Panc1 (cell line): Measurements from ENCODE around the gene AKAP5. TPM values are rescaled to one million over a fixed set of nuclear protein-coding genes. Genes with fewer than 3 reads are reported as not detected.

Source experiments
- ATAC-seq: fragments of 200-7000 bp; cut with Tn5 transposase; 2 replicates; pipeline ENCODE4 v1.9.1; 2020; ENCODE audit warnings: mild to moderate bottlenecking, moderate library complexity
- BruUV-seq: library from RNA; stranded (reverse); fragments of 400-500 nt; replicated peaks from 2 replicates; lab custom pipeline; 2021; lab: Mats Ljungman, UMichigan
- CTCF ChIA-PET: fragments of 300-600 bp; sonication (Branson Sonifier 250); formaldehyde crosslinking; loops from one replicate; lab custom pipeline; 2022; ENCODE audit warnings: antibody characterized with exemption; lab: Charles Lee
- POLR2A ChIA-PET: fragments of 300-600 bp; sonication (Branson Sonifier 250); formaldehyde crosslinking; loops from one replicate; lab custom pipeline; 2022; ENCODE audit warnings: antibody characterized with exemption; lab: Charles Lee
- DNase-seq: peaks from one replicate; pipeline ENCODE4 v3.0.0-alpha.2; 2010; ENCODE audit warnings: low read depth, low spot score
- H3K27ac ChIP-seq: 2 replicates; pipeline ENCODE4 v1.5.1; 2011; ENCODE audit warnings: mild to moderate bottlenecking, low read length, inconsistent platforms
- H3K27me3 ChIP-seq: fragments of 200-500 bp; sonication (Bioruptor generic); 2 replicates; pipeline ENCODE4 v1.6.0; 2014; ENCODE audit warnings: low read length, inconsistent platforms; ENCODE audit not compliant: control insufficient read depth, insufficient read depth
- H3K36me3 ChIP-seq: fragments of 200-500 bp; sonication (Bioruptor generic); 2 replicates; pipeline ENCODE4 v1.5.1; 2014; ENCODE audit warnings: inconsistent platforms, mild to moderate bottlenecking, low read length, moderate library complexity; ENCODE audit not compliant: control insufficient read depth, insufficient read depth
- H3K4me1 ChIP-seq: 2 replicates; pipeline ENCODE4 v1.5.1; 2011; ENCODE audit warnings: inconsistent platforms, mild to moderate bottlenecking, low read length, moderate library complexity; ENCODE audit not compliant: control insufficient read depth, insufficient read depth
- H3K4me3 ChIP-seq, 2 experiments: 2 replicates each; pipeline ENCODE4 v1.5.1; 2011 to 2012; ENCODE audit warnings: low read depth in 2 of 2, low read length in 2 of 2, mild to moderate bottlenecking in 2 of 2, inconsistent platforms in 1 of 2, moderate library complexity in 1 of 2
- H3K9me3 ChIP-seq: fragments of 200-500 bp; sonication (Bioruptor generic); 2 replicates; pipeline ENCODE4 v1.5.1; 2014; ENCODE audit warnings: low read depth, mild to moderate bottlenecking, inconsistent platforms, low read length, moderate library complexity; ENCODE audit not compliant: control insufficient read depth, insufficient read depth
- CTCF ChIP-seq: fragments of 450-650 bp; IDR thresholded peaks from 2 replicates; pipeline ENCODE4 v1.5.1; 2017; ENCODE audit warnings: mild to moderate bottlenecking
- POLR2AphosphoS5 ChIP-seq: IDR thresholded peaks from 2 replicates; pipeline ENCODE4 v1.6.1; 2012; ENCODE audit warnings: mild to moderate bottlenecking, low read depth, low read length, moderate library complexity
- REST ChIP-seq, 2 experiments: IDR thresholded peaks; 2 replicates each; pipeline ENCODE4 v1.6.1; 2011 to 2012; ENCODE audit warnings: low read depth in 2 of 2, control low read depth in 1 of 2, low read length in 1 of 2, mild to moderate bottlenecking in 1 of 2, moderate library complexity in 1 of 2; ENCODE audit not compliant: insufficient read depth in 1 of 2
- SIN3A ChIP-seq: IDR thresholded peaks from 2 replicates; pipeline ENCODE4 v1.6.1; 2012; ENCODE audit warnings: low read depth, mild to moderate bottlenecking, low read length, moderate library complexity, borderline replicate concordance; ENCODE audit not compliant: insufficient read depth
- TCF7L2 ChIP-seq: IDR thresholded peaks from 2 replicates; pipeline ENCODE4 v1.6.1; 2011; ENCODE audit warnings: mild to moderate bottlenecking, low read depth, low read length, inconsistent platforms
- in situ Hi-C: cut with HindIII; loops from 2 replicates; pipeline ENCODE4 v1.10.0; 2016; ENCODE audit warnings: low sequenced_read_pairs, low pct_unique_long_range_greater_than_20kb
- intact Hi-C: fragments of 100-400 bp; cut with micrococcal nuclease; formaldehyde crosslinking; loops from one replicate; pipeline ENCODE4 v1.10.0; 2022; ENCODE audit not compliant: unreplicated experiment
- total RNA-seq: library from RNA; stranded (reverse); gene quantifications from one replicate; pipeline ENCODE4 v1.2.1, GENCODE V29; 2021; ENCODE audit not compliant: unreplicated experiment

The AKAP5 gene
- total RNA-seq, 1 experiment from 2014 or later, result 0.64 TPM

- no peaks in the 10 kb centered on the region for H3K4me1 ChIP-seq
- ChIA-PET POLR2A (no interaction called here), CTCF (no interaction called here)
- H3K27ac ChIP-seq, result no peak overlapping the region
- peaks cover 9% of the 10 kb centered on the region; the same call in 1 of the 2 replicates for H3K36me3 ChIP-seq
- TF ChIP-seq SIN3A (no peak), REST (IDR thresholded peaks at IDR 0.05; ENCODE audit: insufficient read depth in 1 of 2, low read depth in 2 of 2, low read length in 1 of 2) (no peak), POLR2AphosphoS5 (no peak), CTCF (no peak), TCF7L2 (no peak)
- H3K9me3 ChIP-seq, result no peaks in the 10 kb centered on the region
- ATAC-seq (no peak), DNase-seq (no peak)
- no peak overlapping the region for H3K4me3 ChIP-seq
- BruUV-seq, result no TSS peak
- intact Hi-C loops, result no loop called here
- H3K27me3 ChIP-seq, result no peaks in the 10 kb centered on the region
- in situ Hi-C loops, result no loop called here
Observed at GRCh38 chr14:64417055-64417770, 48.1 kb upstream of the AKAP5 start.

- ChIA-PET CTCF (no interaction called here), POLR2A (no interaction called here)
- in situ Hi-C loops, result no loop called here
- H3K27me3 ChIP-seq, result no peaks in the 10 kb centered on the region
- intact Hi-C loops, result no loop called here
- no TSS peak for BruUV-seq
- DNase-seq (no peak), ATAC-seq (no peak)
- no peak overlapping the region for H3K27ac ChIP-seq
- TF ChIP-seq TCF7L2 (no peak), POLR2AphosphoS5 (no peak), REST (IDR thresholded peaks at IDR 0.05; ENCODE audit: insufficient read depth in 1 of 2, low read depth in 2 of 2, low read length in 1 of 2) (no peak), SIN3A (no peak), CTCF (no peak)
- no peaks in the 10 kb centered on the region for H3K9me3 ChIP-seq
- H3K36me3 ChIP-seq, result peaks cover 8% of the 10 kb centered on the region; the same call in 1 of the 2 replicates
- H3K4me1 ChIP-seq, result no peaks in the 10 kb centered on the region
- no peak overlapping the region for H3K4me3 ChIP-seq
Observed at GRCh38 chr14:64417771-64418125, 47.6 kb upstream of the AKAP5 start.
